Measurements from ENCODE around the gene OGT.
"Not testable (repeated sequence)": the region's sequence is repeated elsewhere in the genome, so short reads cannot be mapped to it uniquely, and the experiment has no call there.

Gene OGT

GRCh38 chrX:71549986-71550385 lies 17.1 kb downstream of the OGT start:
- Mint-ChIP-seq H3K36me3 (ENCODE audit: low read depth) (peaks cover 89% of the 10 kb centered on the region), H3K4me1 (ENCODE audit: low read depth) (peaks cover 51% of the 10 kb centered on the region), H3K9me3 (no peaks in the 10 kb centered on the region), H3K27me3 (peaks cover 26% of the 10 kb centered on the region), H3K27ac (peak overlapping the region; percentile 82), H3K4me3 (no peak overlapping the region)
- no peak for DNase-seq

GRCh38 chrX:71550578-71550977 lies 17.7 kb downstream of the OGT start:
- peaks cover 88% of the 10 kb centered on the region for H3K36me3 Mint-ChIP-seq (ENCODE audit: low read depth)
- H3K4me1 Mint-ChIP-seq (ENCODE audit: low read depth) = peaks cover 50% of the 10 kb centered on the region
- no peaks in the 10 kb centered on the region for H3K9me3 Mint-ChIP-seq
- peaks cover 28% of the 10 kb centered on the region for H3K27me3 Mint-ChIP-seq
- H3K27ac Mint-ChIP-seq = peak overlapping the region; percentile 82
- DNase-seq = no peak
- no peak overlapping the region for H3K4me3 Mint-ChIP-seq

- Mint-ChIP-seq H3K27me3 (peaks cover 26% of the 10 kb centered on the region), H3K36me3 (ENCODE audit: low read depth) (peaks cover 90% of the 10 kb centered on the region), H3K4me3 (no peak overlapping the region), H3K4me1 (ENCODE audit: low read depth) (peaks cover 13% of the 10 kb centered on the region), H3K9me3 (no peaks in the 10 kb centered on the region), H3K27ac (peak overlapping the region; percentile 9)
- DNase-seq = no peak
Observed at GRCh38 chrX:71556036-71556435, 23.1 kb downstream of the OGT start.

- Mint-ChIP-seq H3K27me3 (peaks cover 23% of the 10 kb centered on the region), H3K9me3 (no peaks in the 10 kb centered on the region), H3K4me3 (no peak overlapping the region), H3K27ac (no peak overlapping the region), H3K4me1 (ENCODE audit: low read depth) (peaks cover 8% of the 10 kb centered on the region), H3K36me3 (ENCODE audit: low read depth) (peaks cover 93% of the 10 kb centered on the region)
- DNase-seq = no peak
Observed at GRCh38 chrX:71558920-71559319, 26.0 kb downstream of the OGT start.

- not testable (repeated sequence) for H3K4me1 Mint-ChIP-seq (ENCODE audit: low read depth); H3K9me3 Mint-ChIP-seq; H3K4me3 Mint-ChIP-seq; DNase-seq
- Mint-ChIP-seq H3K36me3 (ENCODE audit: low read depth) (peaks cover 93% of the 10 kb centered on the region), H3K27ac (peak overlapping the region; percentile 76), H3K27me3 (peaks cover 25% of the 10 kb centered on the region)
Observed at GRCh38 chrX:71559773-71560172, 26.9 kb downstream of the OGT start.

GRCh38 chrX:71563921-71564320 lies 31.0 kb downstream of the OGT start:
- no peak overlapping the region for H3K4me3 Mint-ChIP-seq
- peaks cover 94% of the 10 kb centered on the region for H3K36me3 Mint-ChIP-seq (ENCODE audit: low read depth)
- H3K4me1 Mint-ChIP-seq (ENCODE audit: low read depth) = peaks cover 1% of the 10 kb centered on the region
- no peak overlapping the region for H3K27ac Mint-ChIP-seq
- peaks cover 30% of the 10 kb centered on the region for H3K27me3 Mint-ChIP-seq
- DNase-seq = no peak
- no peaks in the 10 kb centered on the region for H3K9me3 Mint-ChIP-seq

- Mint-ChIP-seq H3K4me3 (no peak overlapping the region), H3K27ac (peak overlapping the region; percentile 47)
Observed at GRCh38 chrX:71565474-71566041, 32.7 kb downstream of the OGT start.

GRCh38 chrX:71571390-71571789 lies 38.5 kb downstream of the OGT start:
- Mint-ChIP-seq H3K36me3 (ENCODE audit: low read depth) (peaks cover 88% of the 10 kb centered on the region), H3K27me3 (peaks cover 28% of the 10 kb centered on the region)

More at GRCh38 chrX:71565474-71566041, 32.7 kb downstream of the OGT start:
- Mint-ChIP-seq H3K9me3 (no peaks in the 10 kb centered on the region), H3K4me1 (ENCODE audit: low read depth) (peaks cover 3% of the 10 kb centered on the region), H3K27me3 (peaks cover 32% of the 10 kb centered on the region), H3K36me3 (ENCODE audit: low read depth) (peaks cover 91% of the 10 kb centered on the region)
- no peak for DNase-seq

GRCh38 chrX:71573590-71573989 lies 40.7 kb downstream of the OGT start:
- peaks cover 6% of the 10 kb centered on the region for H3K4me1 Mint-ChIP-seq (ENCODE audit: low read depth)
- no peak for DNase-seq
- H3K36me3 Mint-ChIP-seq (ENCODE audit: low read depth) = peaks cover 87% of the 10 kb centered on the region
- peaks cover 25% of the 10 kb centered on the region for H3K27me3 Mint-ChIP-seq
- peak overlapping the region; percentile 13 for H3K27ac Mint-ChIP-seq
- no peaks in the 10 kb centered on the region for H3K9me3 Mint-ChIP-seq
- no peak overlapping the region for H3K4me3 Mint-ChIP-seq

More at GRCh38 chrX:71571390-71571789, 38.5 kb downstream of the OGT start:
- peak overlapping the region; percentile 55 for H3K27ac Mint-ChIP-seq
- H3K9me3 Mint-ChIP-seq; H3K4me3 Mint-ChIP-seq; DNase-seq; H3K4me1 Mint-ChIP-seq (ENCODE audit: low read depth): not testable (repeated sequence)

GRCh38 chrX:71577682-71578081 lies 44.8 kb downstream of the OGT start:
- peaks cover 6% of the 10 kb centered on the region for H3K4me1 Mint-ChIP-seq (ENCODE audit: low read depth)

GRCh38 chrX:71578253-71579135 lies 45.6 kb downstream of the OGT start, which contains the start of gene GCNA:
TSS of gene GCNA (plus strand) at chrX:71578437. CDS start at chrX:71580822, 2,385 bp downstream.
- H3K27me3 Mint-ChIP-seq = peaks cover 11% of the 10 kb centered on the region
- H3K9me3 Mint-ChIP-seq = no peaks in the 10 kb centered on the region
- H3K36me3 Mint-ChIP-seq (ENCODE audit: low read depth) = peaks cover 72% of the 10 kb centered on the region
- H3K27ac Mint-ChIP-seq = peak within 1 kb of the TSS; percentile 59
- H3K4me1 Mint-ChIP-seq (ENCODE audit: low read depth) = peaks cover 7% of the 10 kb centered on the region
- H3K4me3 Mint-ChIP-seq = no peak within 1 kb of the TSS
- no peak for DNase-seq

More at GRCh38 chrX:71577682-71578081, 44.8 kb downstream of the OGT start:
- Mint-ChIP-seq H3K27ac (peak overlapping the region; percentile 59), H3K36me3 (ENCODE audit: low read depth) (peaks cover 76% of the 10 kb centered on the region), H3K27me3 (peaks cover 14% of the 10 kb centered on the region), H3K9me3 (no peaks in the 10 kb centered on the region), H3K4me3 (no peak overlapping the region)
- no peak for DNase-seq

- Mint-ChIP-seq H3K4me3 (no peak overlapping the region), H3K36me3 (ENCODE audit: low read depth) (peaks cover 64% of the 10 kb centered on the region), H3K27me3 (peaks cover 6% of the 10 kb centered on the region), H3K9me3 (no peaks in the 10 kb centered on the region), H3K27ac (peak overlapping the region; percentile 59), H3K4me1 (ENCODE audit: low read depth) (peaks cover 7% of the 10 kb centered on the region)
- DNase-seq = no peak
Observed at GRCh38 chrX:71579136-71579989, 46.5 kb downstream of the OGT start.

GRCh38 chrX:71579990-71580380 lies 47.1 kb downstream of the OGT start:
- Mint-ChIP-seq H3K9me3 (no peaks in the 10 kb centered on the region), H3K4me1 (ENCODE audit: low read depth) (peaks cover 7% of the 10 kb centered on the region), H3K27me3 (peaks cover 6% of the 10 kb centered on the region), H3K27ac (no peak overlapping the region), H3K36me3 (ENCODE audit: low read depth) (peaks cover 57% of the 10 kb centered on the region), H3K4me3 (no peak overlapping the region)
- no peak for DNase-seq

GRCh38 chrX:71581210-71581609 lies 48.3 kb downstream of the OGT start:
- no peak for DNase-seq
- Mint-ChIP-seq H3K27me3 (peaks cover 7% of the 10 kb centered on the region), H3K4me1 (ENCODE audit: low read depth) (peaks cover 7% of the 10 kb centered on the region), H3K36me3 (ENCODE audit: low read depth) (peaks cover 45% of the 10 kb centered on the region), H3K4me3 (no peak overlapping the region), H3K9me3 (no peaks in the 10 kb centered on the region), H3K27ac (peak overlapping the region; percentile 22)

Data from activated T-cell treated with anti-CD3 and anti-CD28 coated beads, Interleukin-2, amount 50 U/mL, for 24 hours (primary cell).